ENCODE data around the gene CCT6A.
"Not testable (repeated sequence)": the region's sequence is repeated elsewhere in the genome, so short reads cannot be mapped to it uniquely, and the experiment has no call there.

Gene CCT6A

DNA sequence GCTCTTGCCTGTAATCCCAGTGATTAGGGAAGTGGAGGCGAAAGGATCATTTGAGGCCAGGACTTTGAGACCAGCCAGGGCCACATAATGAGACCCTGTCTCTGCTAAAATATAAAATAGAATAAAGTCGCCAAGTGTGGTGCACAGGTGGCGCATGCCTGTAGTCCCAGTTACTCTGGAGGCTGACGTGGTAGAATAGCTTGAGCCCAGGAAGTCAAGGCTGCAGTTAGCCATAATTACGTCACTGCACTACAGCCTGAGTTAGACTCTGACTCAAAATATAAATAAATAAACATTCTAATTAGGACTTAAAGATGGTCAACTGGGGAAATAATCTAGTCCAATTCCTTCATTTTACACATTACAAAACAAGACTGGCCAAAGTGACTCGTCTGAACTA is 53.9 kb downstream of the CCT6A start:
- peak; percentile 93 for DNase-seq (ENCODE audit: low read depth)
- no peak for TF ChIP-seq CTCF (conservative IDR thresholded peaks at IDR 0.05; ENCODE audit: control insufficient read depth, insufficient read depth, low read depth, low read length)
- H3K4me3 ChIP-seq (ENCODE audit: control insufficient read depth, low read depth, low read length): peak overlapping the region; percentile 86

GRCh38 chr7:56106108-56107073 is 54.8 kb downstream of the CCT6A start, which contains the start of gene CHCHD2:
Gene CHCHD2 (minus strand): TSS chr7:56106476. CDS start chr7:56106413, 63 bp downstream.
- DNase-seq (ENCODE audit: low read depth): peak; percentile 99
- peak within 1 kb of the TSS; percentile 86 for H3K4me3 ChIP-seq (ENCODE audit: control insufficient read depth, low read depth, low read length)
- TF ChIP-seq CTCF (conservative IDR thresholded peaks at IDR 0.05; ENCODE audit: control insufficient read depth, insufficient read depth, low read depth, low read length): no peak

DNA sequence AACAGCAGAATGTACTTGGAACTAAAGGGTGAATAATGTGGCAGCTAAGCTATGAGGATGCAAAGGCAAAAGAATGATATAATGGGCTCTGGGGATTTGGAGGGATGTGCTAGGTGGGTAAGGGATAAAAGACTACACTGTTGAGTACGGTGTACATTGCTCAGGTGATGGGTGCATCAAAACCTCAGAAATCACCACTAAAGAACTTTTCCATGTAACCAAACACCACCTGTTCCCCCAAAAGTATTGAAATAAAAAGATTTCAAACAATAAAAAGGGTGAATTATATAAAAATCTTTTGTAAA is 56.3 kb downstream of the CCT6A start:
- H3K4me3 ChIP-seq (ENCODE audit: control insufficient read depth, low read depth, low read length): no peak overlapping the region
- no peak for DNase-seq (ENCODE audit: low read depth)
- TF ChIP-seq CTCF (conservative IDR thresholded peaks at IDR 0.05; ENCODE audit: control insufficient read depth, insufficient read depth, low read depth, low read length): no peak

- no peak for TF ChIP-seq CTCF (conservative IDR thresholded peaks at IDR 0.05; ENCODE audit: control insufficient read depth, insufficient read depth, low read depth, low read length)
- DNase-seq (ENCODE audit: low read depth): no peak
- no peak overlapping the region for H3K4me3 ChIP-seq (ENCODE audit: control insufficient read depth, low read depth, low read length)
Observed at GRCh38 chr7:56110611-56111010, 59.0 kb downstream of the CCT6A start.

GRCh38 chr7:56112244-56112643 is 60.7 kb downstream of the CCT6A start:
- not testable (repeated sequence) for H3K4me3 ChIP-seq (ENCODE audit: control insufficient read depth, low read depth, low read length); DNase-seq (ENCODE audit: low read depth)

Data from fibroblast of mammary gland (primary cell).